Astrocyte (in vitro differentiated cells and primary cell): ENCODE results near the gene IQCE. TPM values are rescaled to one million over a fixed set of nuclear protein-coding genes. Genes with fewer than 3 reads are reported as not detected.

Experiments
- DNase-seq: peaks from one replicate; pipeline ENCODE4 v3.0.0-alpha.2; 2010; ENCODE audit warnings: low read depth
- FAIRE-seq: peaks from 2 replicates; lab custom pipeline; 2011; peaks lifted over from hg19 to GRCh38; lab: Jason Lieb, UNC
- H2AFZ ChIP-seq: 2 replicates; pipeline ENCODE4 v1.6.0; 2012; ENCODE audit warnings: low read depth, low read length, inconsistent platforms
- H3K27ac ChIP-seq: 2 replicates; pipeline ENCODE4 v1.5.1; 2011; ENCODE audit warnings: low read depth, low read length, inconsistent platforms
- H3K27me3 ChIP-seq: 2 replicates; pipeline ENCODE4 v1.6.0; 2011; ENCODE audit warnings: low read length, inconsistent platforms; ENCODE audit not compliant: insufficient read depth
- H3K36me3 ChIP-seq: 2 replicates; pipeline ENCODE4 v1.5.1; 2011; ENCODE audit warnings: low read length, inconsistent platforms; ENCODE audit not compliant: insufficient read depth
- H3K4me1 ChIP-seq: 2 replicates; pipeline ENCODE4 v1.5.1; 2011; ENCODE audit warnings: low read length, inconsistent platforms; ENCODE audit not compliant: insufficient read depth
- H3K4me2 ChIP-seq: 2 replicates; pipeline ENCODE4 v1.6.0; 2012; ENCODE audit warnings: low read length, inconsistent platforms
- H3K4me3 ChIP-seq: 2 replicates; pipeline ENCODE4 v1.5.1; 2011; ENCODE audit warnings: low read depth, mild to moderate bottlenecking, low read length, inconsistent platforms; ENCODE audit not compliant: insufficient read depth
- H3K79me2 ChIP-seq: 2 replicates; pipeline ENCODE4 v1.6.0; 2012; ENCODE audit warnings: mild to moderate bottlenecking, low read length, inconsistent platforms; ENCODE audit not compliant: insufficient read depth
- H3K9ac ChIP-seq: 2 replicates; pipeline ENCODE4 v1.6.0; 2012; ENCODE audit warnings: mild to moderate bottlenecking, low read length, inconsistent platforms
- H3K9me3 ChIP-seq: 2 replicates; pipeline ENCODE4 v1.5.1; 2012; ENCODE audit warnings: low read depth, mild to moderate bottlenecking, low read length, inconsistent platforms; ENCODE audit not compliant: insufficient read depth
- H4K20me1 ChIP-seq: 2 replicates; pipeline ENCODE4 v1.6.0; 2012; ENCODE audit warnings: low read length, inconsistent platforms; ENCODE audit not compliant: insufficient read depth
- H3K27ac Mint-ChIP-seq: one replicate; pipeline ENCODE4 v1.8.0; 2021; ENCODE audit warnings: mild to moderate bottlenecking, mixed read lengths; ENCODE audit not compliant: unreplicated experiment
- H3K27me3 Mint-ChIP-seq: one replicate; pipeline ENCODE4 v1.8.0; 2021; ENCODE audit warnings: low read depth, mixed read lengths; ENCODE audit not compliant: unreplicated experiment
- H3K36me3 Mint-ChIP-seq: one replicate; pipeline ENCODE4 v1.8.0; 2021; ENCODE audit warnings: low read depth, mixed read lengths; ENCODE audit not compliant: unreplicated experiment
- H3K4me1 Mint-ChIP-seq: one replicate; pipeline ENCODE4 v1.8.0; 2021; ENCODE audit warnings: low read depth, mixed read lengths; ENCODE audit not compliant: unreplicated experiment
- H3K4me3 Mint-ChIP-seq: one replicate; pipeline ENCODE4 v1.8.0; 2021; ENCODE audit warnings: mild to moderate bottlenecking, moderate library complexity, mixed read lengths; ENCODE audit not compliant: unreplicated experiment
- H3K9me3 Mint-ChIP-seq: one replicate; pipeline ENCODE4 v1.8.0; 2021; ENCODE audit warnings: mild to moderate bottlenecking, mixed read lengths; ENCODE audit not compliant: unreplicated experiment
- CTCF ChIP-seq: IDR thresholded peaks from 2 replicates; pipeline ENCODE4 v1.5.1; 2011; ENCODE audit warnings: low read depth, mild to moderate bottlenecking, inconsistent platforms, low read length, moderate library complexity; ENCODE audit not compliant: insufficient read depth
- EZH2 ChIP-seq: IDR thresholded peaks from 2 replicates; pipeline ENCODE4 v1.6.1; 2012; ENCODE audit warnings: mild to moderate bottlenecking, low read length, inconsistent platforms; ENCODE audit not compliant: insufficient read depth
- total RNA-seq: library from RNA; stranded (reverse); gene quantifications from 2 replicates; pipeline ENCODE4 v1.2.1, GENCODE V29; 2021

The IQCE gene
- total RNA-seq, 1 donor from 2014 or later, result 13.1 TPM

GRCh38 chr7:2544541-2545188 lies 14.1 kb upstream of the IQCE start:
- no peaks in the 10 kb centered on the region for H3K4me1 Mint-ChIP-seq
- peaks cover 8% of the 10 kb centered on the region for H3K36me3 Mint-ChIP-seq
- TF ChIP-seq CTCF (no peak), EZH2 (no peak)
- H3K4me1 ChIP-seq, result no peaks in the 10 kb centered on the region
- H3K4me2 ChIP-seq, result no peak overlapping the region
- H3K27ac Mint-ChIP-seq, result peak overlapping the region; percentile 34
- no peak overlapping the region for H3K27ac ChIP-seq
- H3K27me3 ChIP-seq, result no peaks in the 10 kb centered on the region
- H3K79me2 ChIP-seq, result no peaks in the 10 kb centered on the region
- no peak overlapping the region for H3K4me3 Mint-ChIP-seq
- no peaks in the 10 kb centered on the region for H3K9me3 ChIP-seq
- H3K36me3 ChIP-seq, result no peaks in the 10 kb centered on the region
- FAIRE-seq (no peak), DNase-seq (no peak)
- no peaks in the 10 kb centered on the region for H3K27me3 Mint-ChIP-seq
- no peak overlapping the region for H3K9ac ChIP-seq
- no peak overlapping the region for H2AFZ ChIP-seq
- peaks cover 8% of the 10 kb centered on the region for H4K20me1 ChIP-seq
- no peak overlapping the region for H3K4me3 ChIP-seq
- H3K9me3 Mint-ChIP-seq, result no peaks in the 10 kb centered on the region

- Histone ChIP-seq H3K4me3 (no peak overlapping the region), H3K9ac (no peak overlapping the region), H2AFZ (no peak overlapping the region), H3K27ac (no peak overlapping the region), H4K20me1 (peaks cover 5% of the 10 kb centered on the region), H3K27me3 (no peaks in the 10 kb centered on the region), H3K4me1 (no peaks in the 10 kb centered on the region), H3K36me3 (no peaks in the 10 kb centered on the region), H3K79me2 (no peaks in the 10 kb centered on the region), H3K9me3 (no peaks in the 10 kb centered on the region), H3K4me2 (no peak overlapping the region)
- Mint-ChIP-seq H3K4me1 (no peaks in the 10 kb centered on the region), H3K9me3 (no peaks in the 10 kb centered on the region), H3K4me3 (no peak overlapping the region), H3K27ac (no peak overlapping the region), H3K36me3 (peaks cover 10% of the 10 kb centered on the region), H3K27me3 (no peaks in the 10 kb centered on the region)
- no peak for TF ChIP-seq EZH2
- no peak for TF ChIP-seq CTCF
- FAIRE-seq (no peak), DNase-seq (no peak)
These were observed 12.9 kb upstream of the IQCE start for GRCh38 chr7:2545746-2546425.
